ENCODE results near the gene AIF1L.
"Not testable (repeated sequence)": the region's sequence is repeated elsewhere in the genome, so short reads cannot be mapped to it uniquely, and the experiment has no call there.

AIF1L gene

DNA sequence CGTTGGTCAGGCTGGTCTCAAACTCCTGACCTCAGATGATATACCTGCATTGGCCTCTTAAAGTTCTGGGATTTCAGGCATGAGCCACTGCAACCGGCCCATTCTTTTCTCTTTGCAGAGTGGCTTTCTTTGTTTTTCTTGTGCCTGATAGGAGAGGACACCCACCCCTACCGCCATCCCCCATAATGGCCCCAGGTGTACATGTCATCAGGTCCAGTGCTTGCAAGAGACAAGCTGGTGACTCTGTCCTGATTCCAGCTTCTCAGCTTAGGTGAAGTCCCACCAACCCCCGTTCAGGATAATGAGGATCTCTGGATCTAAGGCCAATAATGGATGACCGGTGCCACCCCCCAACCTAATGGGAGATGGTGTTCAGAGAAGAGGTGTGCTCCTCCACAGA lies 2.3 kb upstream of the AIF1L start:
- Histone ChIP-seq H3K27me3 (replicated peaks; ENCODE audit: control insufficient read depth, insufficient read depth, low read length) (peaks cover 37% of the 10 kb centered on the region), H3K9me3 (ENCODE audit: control insufficient read depth, low read length) (no peaks in the 10 kb centered on the region)
- no peak for DNase-seq (ENCODE audit: low read depth)

DNA sequence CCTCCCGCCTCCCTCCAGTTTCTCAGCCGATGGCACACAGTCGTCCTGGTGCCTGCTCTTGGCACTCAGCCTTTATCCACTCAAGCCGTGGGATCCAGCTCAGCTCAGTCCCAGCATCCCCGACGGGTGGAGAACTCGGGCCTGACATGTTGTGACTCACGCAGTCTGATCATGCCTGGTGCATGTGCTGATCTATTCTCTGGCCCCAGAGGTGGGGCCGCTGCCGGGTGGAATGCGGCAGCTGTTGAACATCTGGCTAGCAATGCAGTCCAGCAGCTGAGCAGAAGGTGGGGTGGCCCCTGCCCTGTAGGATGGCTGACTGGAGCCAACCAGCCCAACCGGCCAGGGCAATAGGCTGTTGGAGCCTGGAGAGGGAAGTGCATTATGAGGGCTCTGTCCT lies 1.7 kb upstream of the AIF1L start:
- DNase-seq (ENCODE audit: low read depth): peak; percentile 72
- Histone ChIP-seq H3K36me3 (ENCODE audit: control insufficient read depth, insufficient read depth, low read length, severe bottlenecking) (no peaks in the 10 kb centered on the region), H3K9ac (ENCODE audit: low read length) (no peak overlapping the region), H3K9me3 (ENCODE audit: control insufficient read depth, low read length) (no peaks in the 10 kb centered on the region), H3K4me3 (ENCODE audit: low read length) (no peak overlapping the region), H3K27me3 (replicated peaks; ENCODE audit: control insufficient read depth, insufficient read depth, low read length) (peaks cover 41% of the 10 kb centered on the region), H3K4me1 (ENCODE audit: control insufficient read depth, insufficient read depth, low read length) (peaks cover 13% of the 10 kb centered on the region)

More for the DNA sequence above, 2.3 kb upstream of the AIF1L start:
- H3K4me1 ChIP-seq (ENCODE audit: control insufficient read depth, insufficient read depth, low read length): peaks cover 13% of the 10 kb centered on the region
- no peaks in the 10 kb centered on the region for H3K36me3 ChIP-seq (ENCODE audit: control insufficient read depth, insufficient read depth, low read length, severe bottlenecking)
- no peak overlapping the region for H3K4me3 ChIP-seq (ENCODE audit: low read length)
- H3K9ac ChIP-seq (ENCODE audit: low read length): no peak overlapping the region

DNA sequence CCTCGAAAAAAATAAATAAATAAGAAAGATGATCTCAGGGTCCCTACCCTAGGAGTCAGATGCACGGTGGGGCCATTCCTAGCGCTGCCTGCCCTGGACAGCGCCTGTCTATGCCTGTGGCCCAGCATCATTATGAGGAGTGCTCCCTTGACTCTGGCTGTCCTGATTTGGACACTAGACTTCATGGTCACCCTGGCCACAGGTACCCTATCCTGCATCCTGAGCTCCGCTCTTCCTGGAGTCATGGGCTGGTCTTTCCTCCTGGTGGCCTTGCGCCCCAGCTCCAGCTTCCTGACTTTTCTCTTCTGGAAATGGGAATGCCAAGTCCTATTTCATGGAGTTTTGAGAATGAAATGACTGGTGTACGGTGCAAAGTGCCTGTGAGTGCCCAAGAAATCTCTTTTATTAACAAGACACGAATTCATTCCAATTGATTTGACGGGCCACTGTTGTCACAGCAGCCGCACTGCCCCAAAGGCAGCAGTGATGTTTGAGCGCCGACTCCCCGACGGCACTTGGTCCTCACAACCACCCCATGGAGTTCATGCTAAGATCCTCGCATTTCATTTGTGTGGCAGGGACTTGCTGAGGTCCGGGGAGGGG lies 564 bp upstream of the AIF1L start:
- Histone ChIP-seq H3K9ac (ENCODE audit: low read length) (no peak overlapping the region), H3K4me3 (ENCODE audit: low read length) (no peak overlapping the region), H3K36me3 (ENCODE audit: control insufficient read depth, insufficient read depth, low read length, severe bottlenecking) (no peaks in the 10 kb centered on the region), H3K9me3 (ENCODE audit: control insufficient read depth, low read length) (no peaks in the 10 kb centered on the region), H3K4me1 (ENCODE audit: control insufficient read depth, insufficient read depth, low read length) (peaks cover 13% of the 10 kb centered on the region), H3K27me3 (replicated peaks; ENCODE audit: control insufficient read depth, insufficient read depth, low read length) (peaks cover 41% of the 10 kb centered on the region)
- DNase-seq (ENCODE audit: low read depth): no peak

DNA sequence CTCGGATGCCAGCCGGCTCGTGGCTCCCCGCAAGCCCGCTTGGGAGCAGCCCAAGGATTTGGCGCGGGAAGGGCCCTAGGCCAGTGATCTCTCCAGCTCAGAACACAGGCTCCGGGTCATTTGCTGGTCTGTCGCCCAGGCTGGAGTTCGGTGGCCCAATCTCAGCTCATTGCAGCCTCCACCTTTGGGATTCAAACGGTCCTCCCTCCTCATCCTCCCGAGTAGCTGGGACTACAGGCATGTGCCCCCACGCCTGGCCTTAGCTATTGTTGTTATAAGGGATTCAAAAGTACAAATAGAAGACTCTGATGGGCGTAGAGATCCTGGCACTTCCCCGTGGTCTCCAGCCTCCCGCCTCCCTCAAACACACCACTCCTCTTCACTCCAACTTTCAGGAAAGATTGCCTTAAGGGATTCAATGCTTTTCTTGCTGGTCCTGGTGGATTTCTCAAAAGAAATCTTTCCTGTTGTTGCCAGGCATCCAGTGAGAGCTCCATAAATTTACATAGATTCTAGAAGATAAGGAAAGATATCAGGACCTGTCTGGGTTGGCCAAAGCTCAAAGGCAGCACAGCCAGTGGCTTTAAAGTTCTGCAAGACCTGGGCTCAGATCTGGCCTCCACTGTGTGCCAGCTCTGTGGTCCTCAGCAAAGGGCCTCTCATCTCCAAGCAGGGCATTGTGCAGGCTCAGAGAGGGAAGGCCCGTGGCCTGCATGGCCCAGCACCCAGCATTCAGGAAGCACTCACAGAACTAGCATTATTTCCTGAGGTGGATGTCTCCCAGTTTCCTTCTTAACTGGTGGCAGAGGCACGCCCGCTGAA lies 1.0 kb downstream of the AIF1L start:
- no peaks in the 10 kb centered on the region for H3K9me3 ChIP-seq (ENCODE audit: control insufficient read depth, low read length)
- no peak overlapping the region for H3K4me3 ChIP-seq (ENCODE audit: low read length)
- H3K36me3 ChIP-seq (ENCODE audit: control insufficient read depth, insufficient read depth, low read length, severe bottlenecking): no peaks in the 10 kb centered on the region
- H3K9ac ChIP-seq (ENCODE audit: low read length): no peak overlapping the region
- no peak for DNase-seq (ENCODE audit: low read depth)
- peaks cover 13% of the 10 kb centered on the region for H3K4me1 ChIP-seq (ENCODE audit: control insufficient read depth, insufficient read depth, low read length)
- peaks cover 41% of the 10 kb centered on the region for H3K27me3 ChIP-seq (replicated peaks; ENCODE audit: control insufficient read depth, insufficient read depth, low read length)

DNA sequence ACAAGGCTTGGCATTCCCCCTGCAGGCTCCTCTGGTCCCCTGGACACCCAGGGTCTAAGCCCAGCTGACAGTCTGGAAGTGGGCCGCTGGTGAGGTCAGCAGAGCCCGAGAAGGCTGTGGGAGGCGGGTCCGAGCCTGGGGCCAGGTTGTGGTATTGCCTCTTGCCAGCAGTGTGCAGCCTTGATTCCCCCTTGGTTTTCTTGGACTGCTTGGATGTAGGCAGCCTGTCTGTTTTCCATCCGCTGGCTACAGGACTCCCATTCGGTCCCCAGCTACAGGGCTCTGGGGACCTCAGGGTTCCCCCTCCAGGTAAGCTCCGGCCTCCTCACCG lies 1.6 kb downstream of the AIF1L start:
- Histone ChIP-seq H3K4me1 (ENCODE audit: control insufficient read depth, insufficient read depth, low read length) (peaks cover 13% of the 10 kb centered on the region), H3K4me3 (ENCODE audit: low read length) (no peak overlapping the region), H3K27me3 (replicated peaks; ENCODE audit: control insufficient read depth, insufficient read depth, low read length) (peaks cover 43% of the 10 kb centered on the region), H3K36me3 (ENCODE audit: control insufficient read depth, insufficient read depth, low read length, severe bottlenecking) (no peaks in the 10 kb centered on the region), H3K9me3 (ENCODE audit: control insufficient read depth, low read length) (no peaks in the 10 kb centered on the region), H3K9ac (ENCODE audit: low read length) (no peak overlapping the region)
- no peak for DNase-seq (ENCODE audit: low read depth)

DNA sequence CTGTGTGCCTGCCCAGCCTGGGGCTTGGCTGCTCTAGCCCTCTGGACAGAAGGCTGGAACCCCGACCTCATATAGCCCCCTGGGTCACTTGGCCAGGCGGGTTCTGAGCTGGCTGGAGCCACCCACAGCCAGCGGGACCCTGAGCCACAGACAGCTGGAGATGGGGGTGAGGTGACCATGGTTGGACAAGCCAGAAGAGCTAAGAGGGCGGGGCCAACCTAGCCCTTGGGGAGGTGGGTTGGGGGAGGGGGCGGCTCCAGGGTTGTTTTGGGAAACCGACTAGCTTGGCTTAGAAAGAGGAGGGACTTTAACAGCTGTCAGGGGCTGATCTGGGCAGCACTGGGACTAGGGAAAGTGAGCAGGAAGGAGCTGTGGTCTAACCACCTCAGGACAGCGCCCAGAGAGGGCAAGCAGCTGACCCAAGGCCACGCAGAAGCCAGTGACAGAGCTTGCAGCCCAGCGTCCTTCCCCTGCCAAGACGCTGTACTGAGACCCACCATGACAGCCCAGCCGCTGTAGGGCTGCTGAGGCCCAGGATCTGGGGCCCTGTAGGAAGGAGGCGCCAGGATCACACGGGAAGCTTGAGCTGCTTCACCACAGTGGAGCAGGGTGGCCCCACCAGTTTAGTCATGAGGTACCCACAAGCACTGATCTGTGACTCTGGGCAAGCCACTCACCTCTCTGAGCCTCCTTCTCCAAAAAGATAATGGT lies 2.2 kb downstream of the AIF1L start:
- Histone ChIP-seq H3K9me3 (ENCODE audit: control insufficient read depth, low read length) (no peaks in the 10 kb centered on the region), H3K27me3 (replicated peaks; ENCODE audit: control insufficient read depth, insufficient read depth, low read length) (peaks cover 46% of the 10 kb centered on the region), H3K4me1 (ENCODE audit: control insufficient read depth, insufficient read depth, low read length) (peaks cover 13% of the 10 kb centered on the region), H3K4me3 (ENCODE audit: low read length) (no peak overlapping the region), H3K9ac (ENCODE audit: low read length) (no peak overlapping the region), H3K36me3 (ENCODE audit: control insufficient read depth, insufficient read depth, low read length, severe bottlenecking) (no peaks in the 10 kb centered on the region)
- DNase-seq (ENCODE audit: low read depth): no peak

DNA sequence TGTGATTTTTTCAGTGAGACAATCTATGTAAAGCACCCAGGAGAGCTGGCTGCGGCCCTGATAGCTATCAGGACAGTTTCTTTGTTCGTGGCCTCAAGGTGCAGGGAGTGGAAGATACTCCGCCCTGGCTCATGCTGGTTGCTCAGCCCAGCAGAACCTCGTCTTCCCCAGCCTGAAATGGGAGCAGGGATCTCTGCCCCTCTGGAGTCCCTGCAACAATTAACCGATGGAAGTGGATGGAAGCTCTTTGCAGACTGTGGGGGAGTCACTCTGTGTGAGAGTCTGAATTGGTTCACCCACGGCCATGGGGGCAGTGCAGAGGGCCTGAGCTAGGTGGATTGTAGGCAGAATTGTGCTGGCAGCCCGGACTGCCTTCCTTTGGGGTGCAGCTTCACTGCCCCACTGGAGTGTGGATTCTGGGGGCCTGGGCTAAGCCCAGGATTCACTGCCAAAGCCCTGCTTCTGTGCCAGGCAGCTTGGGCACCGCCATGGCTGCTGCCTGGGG lies 2.8 kb downstream of the AIF1L start:
- no peak overlapping the region for H3K4me3 ChIP-seq (ENCODE audit: low read length)
- DNase-seq (ENCODE audit: low read depth): no peak
- peaks cover 49% of the 10 kb centered on the region for H3K27me3 ChIP-seq (replicated peaks; ENCODE audit: control insufficient read depth, insufficient read depth, low read length)
- H3K9me3 ChIP-seq (ENCODE audit: control insufficient read depth, low read length): no peaks in the 10 kb centered on the region
- no peak overlapping the region for H3K9ac ChIP-seq (ENCODE audit: low read length)
- H3K4me1 ChIP-seq (ENCODE audit: control insufficient read depth, insufficient read depth, low read length): peaks cover 13% of the 10 kb centered on the region
- H3K36me3 ChIP-seq (ENCODE audit: control insufficient read depth, insufficient read depth, low read length, severe bottlenecking): no peaks in the 10 kb centered on the region

DNA sequence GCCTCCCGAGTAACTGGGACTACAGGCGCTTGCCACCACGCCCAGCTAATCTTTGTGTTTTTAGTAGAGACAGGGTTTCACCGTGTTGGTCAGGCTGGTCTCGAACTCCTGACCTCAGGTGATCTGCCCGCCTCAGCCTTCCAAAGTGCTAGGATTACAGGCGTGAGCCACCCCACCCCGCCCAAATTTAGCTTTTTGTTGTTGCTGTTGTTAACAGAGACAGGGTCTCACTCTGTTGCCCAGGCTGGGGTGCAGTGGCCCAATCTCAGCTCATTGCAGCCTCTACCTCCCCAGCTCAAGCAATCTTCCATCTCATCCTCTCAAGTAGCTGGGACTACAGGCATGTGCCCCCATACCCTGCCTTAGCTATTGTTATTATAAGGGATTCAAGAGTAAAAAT lies 3.5 kb downstream of the AIF1L start:
- not testable (repeated sequence) for H3K4me1 ChIP-seq (ENCODE audit: control insufficient read depth, insufficient read depth, low read length); H3K4me3 ChIP-seq (ENCODE audit: low read length); DNase-seq (ENCODE audit: low read depth); H3K9me3 ChIP-seq (ENCODE audit: control insufficient read depth, low read length); H3K9ac ChIP-seq (ENCODE audit: low read length); H3K36me3 ChIP-seq (ENCODE audit: control insufficient read depth, insufficient read depth, low read length, severe bottlenecking)
- peaks cover 53% of the 10 kb centered on the region for H3K27me3 ChIP-seq (replicated peaks; ENCODE audit: control insufficient read depth, insufficient read depth, low read length)

DNA sequence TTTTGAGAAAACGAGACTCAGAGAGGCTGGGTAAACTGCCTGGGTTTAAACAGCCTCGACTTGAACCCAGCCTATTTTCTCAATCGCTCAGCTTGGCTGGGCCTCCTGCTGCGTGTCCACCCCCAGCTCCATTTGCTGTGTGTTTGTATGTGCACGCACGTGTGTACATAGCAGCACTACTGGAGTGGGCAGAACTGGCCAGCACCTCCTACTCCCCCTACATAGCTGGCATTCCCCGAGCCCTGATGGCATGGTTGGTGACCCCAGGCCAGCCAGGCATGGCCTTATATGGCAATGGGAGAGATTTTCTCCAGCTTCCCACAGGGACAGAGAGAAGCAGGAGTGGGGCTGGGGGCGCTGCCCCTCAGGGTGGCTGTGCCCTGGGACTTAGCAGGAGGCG lies 4.1 kb downstream of the AIF1L start:
- Histone ChIP-seq H3K9me3 (ENCODE audit: control insufficient read depth, low read length) (no peaks in the 10 kb centered on the region), H3K36me3 (ENCODE audit: control insufficient read depth, insufficient read depth, low read length, severe bottlenecking) (no peaks in the 10 kb centered on the region), H3K27me3 (replicated peaks; ENCODE audit: control insufficient read depth, insufficient read depth, low read length) (peaks cover 49% of the 10 kb centered on the region), H3K4me3 (ENCODE audit: low read length) (no peak overlapping the region), H3K4me1 (ENCODE audit: control insufficient read depth, insufficient read depth, low read length) (peaks cover 5% of the 10 kb centered on the region), H3K9ac (ENCODE audit: low read length) (no peak overlapping the region)
- no peak for DNase-seq (ENCODE audit: low read depth)

DNA sequence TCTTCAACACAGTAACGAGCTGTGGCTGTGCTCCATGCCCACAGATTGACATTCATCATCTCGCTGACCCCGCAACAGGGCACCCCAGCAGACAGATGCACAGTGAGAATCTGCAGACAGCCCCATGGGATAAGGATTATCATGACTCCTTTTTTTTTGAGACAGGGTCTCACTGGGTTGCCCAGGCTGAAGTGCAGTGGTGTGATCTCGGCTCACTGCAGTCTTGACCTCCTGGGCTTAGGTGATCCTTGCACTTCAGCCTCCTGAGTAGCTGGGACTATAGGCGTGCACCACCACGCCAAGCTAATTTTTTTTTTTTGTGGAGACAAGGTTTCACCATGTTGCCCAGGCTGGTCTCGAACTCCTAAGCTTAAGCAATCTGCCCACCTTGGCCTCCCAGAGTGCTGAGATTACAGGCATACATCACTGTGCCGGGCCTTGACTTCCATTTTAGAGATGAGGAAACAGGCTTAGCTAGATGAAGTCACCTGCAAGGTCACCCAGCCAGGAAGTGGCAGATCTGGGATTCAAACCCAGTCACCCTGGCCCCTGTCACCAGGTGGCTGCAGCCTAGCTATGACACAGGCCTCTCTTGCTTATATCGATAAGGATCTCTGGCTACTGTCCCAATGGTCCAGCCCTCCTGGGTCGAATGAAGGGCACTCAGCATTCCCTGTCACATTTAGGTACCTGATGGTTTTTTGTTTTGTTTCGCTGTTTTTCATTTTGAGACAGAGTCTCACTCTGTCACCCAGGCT lies 5.1 kb downstream of the AIF1L start:
- no peak for DNase-seq (ENCODE audit: low read depth)
- H3K4me3 ChIP-seq (ENCODE audit: low read length): no peak overlapping the region
- no peaks in the 10 kb centered on the region for H3K36me3 ChIP-seq (ENCODE audit: control insufficient read depth, insufficient read depth, low read length, severe bottlenecking)
- H3K27me3 ChIP-seq (replicated peaks; ENCODE audit: control insufficient read depth, insufficient read depth, low read length): peaks cover 43% of the 10 kb centered on the region
- H3K4me1 ChIP-seq (ENCODE audit: control insufficient read depth, insufficient read depth, low read length): peaks cover 5% of the 10 kb centered on the region
- H3K9me3 ChIP-seq (ENCODE audit: control insufficient read depth, low read length): no peaks in the 10 kb centered on the region
- H3K9ac ChIP-seq (ENCODE audit: low read length): no peak overlapping the region

DNA sequence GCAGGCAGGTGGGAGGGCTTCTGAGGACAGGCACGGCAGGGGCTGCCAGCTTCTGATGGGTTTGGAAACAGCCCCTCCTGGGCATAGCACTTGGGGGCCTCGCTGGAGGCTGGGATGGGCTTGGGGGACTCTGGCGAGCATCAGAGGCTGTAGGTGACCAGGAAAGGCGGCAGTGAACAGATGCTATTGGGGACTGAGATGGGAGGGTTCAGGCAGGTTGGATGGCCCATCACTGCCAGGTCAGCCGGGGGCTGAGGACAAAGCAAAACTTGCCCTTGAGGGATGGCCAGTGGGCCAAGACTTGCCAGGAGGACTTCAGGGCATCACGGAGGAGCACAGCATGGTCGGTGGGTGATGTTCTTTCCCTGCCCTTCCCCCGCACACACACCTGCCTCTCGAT lies 6.7 kb downstream of the AIF1L start:
- Histone ChIP-seq H3K36me3 (ENCODE audit: control insufficient read depth, insufficient read depth, low read length, severe bottlenecking) (no peaks in the 10 kb centered on the region), H3K9ac (ENCODE audit: low read length) (no peak overlapping the region), H3K9me3 (ENCODE audit: control insufficient read depth, low read length) (no peaks in the 10 kb centered on the region), H3K27me3 (replicated peaks; ENCODE audit: control insufficient read depth, insufficient read depth, low read length) (peaks cover 37% of the 10 kb centered on the region), H3K4me1 (ENCODE audit: control insufficient read depth, insufficient read depth, low read length) (no peaks in the 10 kb centered on the region), H3K4me3 (ENCODE audit: low read length) (no peak overlapping the region)
- no peak for DNase-seq (ENCODE audit: low read depth)

Measured in adipocyte (in vitro differentiated cells).